HG02571 (cell line): ENCODE data around the gene PANK2.

Experiments used
- ATAC-seq: cut with Tn5 transposase; IDR thresholded peaks from one replicate; pipeline ENCODE4 v1.9.1; 2021; ENCODE audit warnings: mild to moderate bottlenecking, moderate library complexity; ENCODE audit not compliant: unreplicated experiment

Gene PANK2

GRCh38 chr20:3976511-3976910 lies 87.3 kb downstream of the PANK2 start:
- ATAC-seq: no peak
